HepG2 (cell line): ENCODE data around the gene TUBGCP4. TPM values are rescaled to one million over a fixed set of nuclear protein-coding genes. Genes with fewer than 3 reads are reported as not detected.

Experiments used
- GMEB2 ChIP-seq: IDR thresholded peaks from 2 replicates; pipeline ENCODE4 v1.6.1; 2016; ENCODE audit warnings: missing biosample characterization, missing genetic modification reagents, low read depth
- GTF3A ChIP-seq: sonication (generic); formaldehyde crosslinking; conservative IDR thresholded peaks from 2 replicates; pipeline ENCODE4 v1.4.0; 2020; ENCODE audit warnings: mild to moderate bottlenecking, missing genetic modification reagents
- KLF12 ChIP-seq: sonication (generic); formaldehyde crosslinking; IDR thresholded peaks from 2 replicates; pipeline ENCODE4 v1.4.0; 2020; ENCODE audit warnings: missing genetic modification reagents, borderline replicate concordance
- ONECUT2 ChIP-seq: sonication (generic); formaldehyde crosslinking; IDR thresholded peaks from 2 replicates; pipeline ENCODE4 v1.4.0; 2020; ENCODE audit warnings: missing genetic modification reagents
- PRMT3 ChIP-seq: sonication (generic); formaldehyde crosslinking; IDR thresholded peaks from 2 replicates; pipeline ENCODE4 v1.8.1; 2022; ENCODE audit warnings: low read depth, mild to moderate bottlenecking, moderate library complexity, missing genetic modification reagents, borderline replicate concordance
- SIN3A ChIP-seq: IDR thresholded peaks from 2 replicates; pipeline ENCODE4 v1.6.1; 2011; ENCODE audit warnings: low read depth, mild to moderate bottlenecking, control low read depth, low read length, borderline replicate concordance
- SP4 ChIP-seq: sonication (generic); formaldehyde crosslinking; IDR thresholded peaks from 2 replicates; pipeline ENCODE4 v1.8.1; 2023; ENCODE audit warnings: mild to moderate bottlenecking, missing genetic modification reagents
- TFDP2 ChIP-seq: sonication (generic); formaldehyde crosslinking; IDR thresholded peaks from 2 replicates; pipeline ENCODE4 v1.4.0; 2020; ENCODE audit warnings: missing genetic modification reagents
- ZMYM2 ChIP-seq: sonication (generic); formaldehyde crosslinking; IDR thresholded peaks from 2 replicates; pipeline ENCODE4 v1.8.0; 2022; ENCODE audit warnings: mild to moderate bottlenecking, missing genetic modification reagents
- ZNF335 ChIP-seq: sonication (generic); formaldehyde crosslinking; IDR thresholded peaks from 2 replicates; pipeline ENCODE4 v1.4.0; 2020; ENCODE audit warnings: missing genetic modification reagents
- polyA plus RNA-seq, 8 experiments: library from polyadenylated mRNA; depleted of rRNA in 3 of 8; stranded (reverse) in 7 of 8; unstranded in 1 of 8; fragments of >200 nt; fragmentation: Illumina TruSeq in 4 of 8; extraction: Trizol in 4 of 8; gene quantifications; 2 replicates each; pipeline versions ENCODE4 v1.2.1 to v1.2.3, GENCODE V29; 2011 to 2016; ENCODE audit warnings: low read depth in 4 of 8, missing spikeins in 1 of 8, mixed read lengths in 1 of 8; ENCODE audit not compliant: insufficient read depth in 1 of 8
- total RNA-seq, 5 experiments: library from RNA; depleted of rRNA; stranded (reverse); fragments of >200 nt; fragmentation: Illumina TruSeq; extraction: Trizol; gene quantifications; 2 replicates each; pipeline ENCODE4 v1.2.3, GENCODE V29; 2016; ENCODE audit warnings: low read depth in 1 of 5
- TF ChIP-seq, protein P1 (sequence below): sonication (generic); formaldehyde crosslinking; IDR thresholded peaks from 2 replicates; pipeline ENCODE4 v1.8.0; 2022; ENCODE audit warnings: missing genetic modification reagents, mild to moderate bottlenecking, inconsistent platforms, borderline replicate concordance
- TF ChIP-seq, protein P2 (sequence below): sonication (generic); formaldehyde crosslinking; IDR thresholded peaks from 2 replicates; pipeline ENCODE4 v1.5.1; 2020; ENCODE audit warnings: mild to moderate bottlenecking, missing genetic modification reagents, moderate library complexity
- TF ChIP-seq, protein P3 (sequence below): sonication (generic); formaldehyde crosslinking; IDR thresholded peaks from 2 replicates; pipeline ENCODE4 v1.4.0; 2020; ENCODE audit warnings: mild to moderate bottlenecking, missing genetic modification reagents
- TF ChIP-seq, protein P4 (sequence below): sonication (generic); formaldehyde crosslinking; IDR thresholded peaks from 2 replicates; pipeline ENCODE4 v1.5.1; 2020; ENCODE audit warnings: missing genetic modification reagents, mild to moderate bottlenecking, borderline replicate concordance
- TF ChIP-seq, protein P5 (sequence below): sonication (generic); formaldehyde crosslinking; IDR thresholded peaks from 2 replicates; pipeline ENCODE4 v1.4.0; 2020; ENCODE audit warnings: missing genetic modification reagents, borderline replicate concordance

Gene TUBGCP4
- total and polyA plus RNA-seq, 2 of the 13 experiments (the other 11 are each of a cell fraction or from before 2014, with no cell fraction given), result 15.0 to 20.5 TPM

GRCh38 chr15:43370975-43371974, at the start of gene TUBGCP4, which contains the start of gene ZSCAN29 (continued):
- TF ChIP-seq ONECUT2 (CRISPR knock-in tag), result no peak
- TF ChIP-seq ZNF335 (CRISPR knock-in tag), result no peak
- TF ChIP-seq SP4, result peak; percentile 67; the same call in 1 of the 2 replicates
- TF ChIP-seq, protein P1, sequence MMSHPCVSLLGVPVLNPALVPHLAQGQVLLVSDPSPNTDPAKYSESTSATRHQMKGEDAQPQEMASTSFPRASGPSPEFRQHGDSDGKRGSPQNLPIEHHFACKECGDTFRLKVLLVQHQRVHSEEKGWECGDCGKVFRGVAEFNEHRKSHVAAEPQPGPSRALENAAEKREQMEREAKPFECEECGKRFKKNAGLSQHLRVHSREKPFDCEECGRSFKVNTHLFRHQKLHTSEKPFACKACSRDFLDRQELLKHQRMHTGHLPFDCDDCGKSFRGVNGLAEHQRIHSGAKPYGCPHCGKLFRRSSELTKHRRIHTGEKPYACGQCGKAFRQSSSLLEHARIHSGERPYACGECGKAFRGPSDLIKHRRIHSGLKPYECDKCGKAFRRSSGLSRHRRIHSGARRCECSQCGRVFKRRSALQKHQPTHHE, result 0 out of 2 replicates have a peak, but pooled peaks have one; percentile 28
- TF ChIP-seq, protein P2, sequence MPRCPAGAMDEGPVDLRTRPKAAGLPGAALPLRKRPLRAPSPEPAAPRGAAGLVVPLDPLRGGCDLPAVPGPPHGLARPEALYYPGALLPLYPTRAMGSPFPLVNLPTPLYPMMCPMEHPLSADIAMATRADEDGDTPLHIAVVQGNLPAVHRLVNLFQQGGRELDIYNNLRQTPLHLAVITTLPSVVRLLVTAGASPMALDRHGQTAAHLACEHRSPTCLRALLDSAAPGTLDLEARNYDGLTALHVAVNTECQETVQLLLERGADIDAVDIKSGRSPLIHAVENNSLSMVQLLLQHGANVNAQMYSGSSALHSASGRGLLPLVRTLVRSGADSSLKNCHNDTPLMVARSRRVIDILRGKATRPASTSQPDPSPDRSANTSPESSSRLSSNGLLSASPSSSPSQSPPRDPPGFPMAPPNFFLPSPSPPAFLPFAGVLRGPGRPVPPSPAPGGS, result peak; percentile 74
- TF ChIP-seq ZMYM2 (CRISPR knock-in tag), result no peak
- TF ChIP-seq, protein P3, sequence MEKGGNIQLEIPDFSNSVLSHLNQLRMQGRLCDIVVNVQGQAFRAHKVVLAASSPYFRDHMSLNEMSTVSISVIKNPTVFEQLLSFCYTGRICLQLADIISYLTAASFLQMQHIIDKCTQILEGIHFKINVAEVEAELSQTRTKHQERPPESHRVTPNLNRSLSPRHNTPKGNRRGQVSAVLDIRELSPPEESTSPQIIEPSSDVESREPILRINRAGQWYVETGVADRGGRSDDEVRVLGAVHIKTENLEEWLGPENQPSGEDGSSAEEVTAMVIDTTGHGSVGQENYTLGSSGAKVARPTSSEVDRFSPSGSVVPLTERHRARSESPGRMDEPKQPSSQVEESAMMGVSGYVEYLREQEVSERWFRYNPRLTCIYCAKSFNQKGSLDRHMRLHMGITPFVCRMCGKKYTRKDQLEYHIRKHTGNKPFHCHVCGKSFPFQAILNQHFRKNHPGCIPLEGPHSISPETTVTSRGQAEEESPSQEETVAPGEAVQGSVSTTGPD, result no peak
- peak; percentile 54 for TF ChIP-seq PRMT3 (CRISPR knock-in tag)
- TF ChIP-seq TFDP2 (CRISPR knock-in tag), result peak; percentile 60
- peak; percentile 44; the same call in 1 of the 2 replicates for TF ChIP-seq SIN3A
- TF ChIP-seq, protein P4, sequence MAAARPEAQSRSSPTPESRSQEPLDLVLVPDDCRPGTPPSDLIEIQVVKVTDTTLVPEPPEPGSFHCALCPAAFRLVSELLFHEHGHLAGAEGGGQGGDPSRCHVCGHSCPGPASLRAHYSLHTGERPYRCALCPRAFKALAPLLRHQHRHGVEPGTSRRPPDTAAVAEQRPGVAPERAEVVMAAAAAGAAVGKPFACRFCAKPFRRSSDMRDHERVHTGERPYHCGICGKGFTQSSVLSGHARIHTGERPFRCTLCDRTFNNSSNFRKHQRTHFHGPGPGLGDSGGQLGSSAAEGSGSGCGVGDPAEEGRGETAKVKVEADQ, result peak; percentile 29; the same call in 1 of the 2 replicates
- TF ChIP-seq KLF12 (CRISPR knock-in tag), result no peak
- TF ChIP-seq, protein P5, sequence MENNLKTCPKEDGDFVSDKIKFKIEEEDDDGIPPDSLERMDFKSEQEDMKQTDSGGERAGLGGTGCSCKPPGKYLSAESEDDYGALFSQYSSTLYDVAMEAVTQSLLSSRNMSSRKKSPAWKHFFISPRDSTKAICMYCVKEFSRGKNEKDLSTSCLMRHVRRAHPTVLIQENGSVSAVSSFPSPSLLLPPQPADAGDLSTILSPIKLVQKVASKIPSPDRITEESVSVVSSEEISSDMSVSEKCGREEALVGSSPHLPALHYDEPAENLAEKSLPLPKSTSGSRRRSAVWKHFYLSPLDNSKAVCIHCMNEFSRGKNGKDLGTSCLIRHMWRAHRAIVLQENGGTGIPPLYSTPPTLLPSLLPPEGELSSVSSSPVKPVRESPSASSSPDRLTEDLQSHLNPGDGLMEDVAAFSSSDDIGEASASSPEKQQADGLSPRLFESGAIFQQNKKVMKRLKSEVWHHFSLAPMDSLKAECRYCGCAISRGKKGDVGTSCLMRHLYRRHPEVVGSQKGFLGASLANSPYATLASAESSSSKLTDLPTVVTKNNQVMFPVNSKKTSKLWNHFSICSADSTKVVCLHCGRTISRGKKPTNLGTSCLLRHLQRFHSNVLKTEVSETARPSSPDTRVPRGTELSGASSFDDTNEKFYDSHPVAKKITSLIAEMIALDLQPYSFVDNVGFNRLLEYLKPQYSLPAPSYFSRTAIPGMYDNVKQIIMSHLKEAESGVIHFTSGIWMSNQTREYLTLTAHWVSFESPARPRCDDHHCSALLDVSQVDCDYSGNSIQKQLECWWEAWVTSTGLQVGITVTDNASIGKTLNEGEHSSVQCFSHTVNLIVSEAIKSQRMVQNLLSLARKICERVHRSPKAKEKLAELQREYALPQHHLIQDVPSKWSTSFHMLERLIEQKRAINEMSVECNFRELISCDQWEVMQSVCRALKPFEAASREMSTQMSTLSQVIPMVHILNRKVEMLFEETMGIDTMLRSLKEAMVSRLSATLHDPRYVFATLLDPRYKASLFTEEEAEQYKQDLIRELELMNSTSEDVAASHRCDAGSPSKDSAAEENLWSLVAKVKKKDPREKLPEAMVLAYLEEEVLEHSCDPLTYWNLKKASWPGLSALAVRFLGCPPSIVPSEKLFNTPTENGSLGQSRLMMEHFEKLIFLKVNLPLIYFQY, result peak; percentile 35; the same call in 1 of the 2 replicates
- no peak for TF ChIP-seq GMEB2 (CRISPR knock-in tag)
- TF ChIP-seq GTF3A (CRISPR knock-in tag), result no peak
